SU-DHL-6 (cell line): ENCODE data around the gene FAH.

Experiments used
- CTCF ChIP-seq: fragments of 200-600 bp; sonication (generic); IDR thresholded peaks from one replicate; pipeline ENCODE4 v1.5.1; 2017; ENCODE audit warnings: antibody characterized with exemption, mild to moderate bottlenecking, low read length, moderate library complexity; ENCODE audit not compliant: insufficient read depth, poor library complexity, severe bottlenecking
- EZH2phosphoT487 ChIP-seq: fragments of 200-600 bp; sonication (generic), shearing (Covaris generic); conservative IDR thresholded peaks from 2 replicates; pipeline ENCODE4 v1.6.1; 2018; ENCODE audit warnings: mild to moderate bottlenecking, antibody characterized with exemption, low read length, moderate library complexity, mixed read lengths

- no peak for TF ChIP-seq CTCF
- TF ChIP-seq EZH2phosphoT487 = no peak
These were observed 39.2 kb downstream of the FAH start for GRCh38 chr15:80191897-80192595.
